AG10803 (cell line): ENCODE measurements around the gene OLFM3.

Source experiments
- DNase-seq: peaks from one replicate; pipeline ENCODE4 v3.0.0; 2010; ENCODE audit warnings: low read depth
- H3K4me3 ChIP-seq: 2 replicates; pipeline ENCODE4 v1.5.1; 2011; ENCODE audit warnings: mild to moderate bottlenecking, low read length, control low read depth
- CTCF ChIP-seq: conservative IDR thresholded peaks from 2 replicates; pipeline ENCODE4 v1.5.1; 2011; ENCODE audit warnings: mild to moderate bottlenecking, low read length, control low read depth, inconsistent platforms

The OLFM3 gene

GRCh38 chr1:101924700-101925099 lies 72.0 kb downstream of the OLFM3 start:
- no peak overlapping the region for H3K4me3 ChIP-seq
- DNase-seq: no peak
- no peak for TF ChIP-seq CTCF

GRCh38 chr1:101920577-101920976 lies 76.1 kb downstream of the OLFM3 start:
- no peak for TF ChIP-seq CTCF
- DNase-seq: no peak
- H3K4me3 ChIP-seq: no peak overlapping the region

GRCh38 chr1:101918277-101918676 lies 78.4 kb downstream of the OLFM3 start:
- no peak for TF ChIP-seq CTCF
- DNase-seq: no peak
- H3K4me3 ChIP-seq: no peak overlapping the region

- no peak for DNase-seq
- no peak overlapping the region for H3K4me3 ChIP-seq
- no peak for TF ChIP-seq CTCF
Observed at GRCh38 chr1:101915597-101915996, 81.1 kb downstream of the OLFM3 start.

- no peak overlapping the region for H3K4me3 ChIP-seq
- DNase-seq: no peak
- no peak for TF ChIP-seq CTCF
Observed at GRCh38 chr1:101914473-101915242, 82.1 kb downstream of the OLFM3 start.

- no peak overlapping the region for H3K4me3 ChIP-seq
- DNase-seq: no peak
- TF ChIP-seq CTCF: no peak
Observed at GRCh38 chr1:101911894-101912293, 84.8 kb downstream of the OLFM3 start.

- TF ChIP-seq CTCF: no peak
- H3K4me3 ChIP-seq: no peak overlapping the region
- no peak for DNase-seq
Observed at GRCh38 chr1:101908980-101909379, 87.7 kb downstream of the OLFM3 start.
